Adrenal gland (tissue), 5 donors: ENCODE measurements around the gene QKI.

Experiments used
- POLR2A ChIP-seq, 2 donors: fragments of 450-650 bp; IDR thresholded peaks; one replicate each; pipeline ENCODE4 v1.6.1; 2017; ENCODE audit warnings: antibody characterized with exemption in 2 of 2, mild to moderate bottlenecking in 2 of 2, moderate library complexity in 1 of 2
- TF ChIP-seq, protein P1 (sequence below), 6 experiments: fragments of 450-650 bp in 4 of 6; fragments of 200-600 bp in 2 of 6; sonication (generic) in 1 of 6; IDR thresholded peaks; 1 replicate in 5 of 6; 2 replicates in 1 of 6; pipeline versions ENCODE4 v1.5.1 to v1.8.0; 2016 to 2021; ENCODE audit warnings: antibody characterized with exemption in 6 of 6, mild to moderate bottlenecking in 2 of 6, moderate library complexity in 1 of 6
- donor health status: DM: no; HTN: no; CAD: no.

DNA sequence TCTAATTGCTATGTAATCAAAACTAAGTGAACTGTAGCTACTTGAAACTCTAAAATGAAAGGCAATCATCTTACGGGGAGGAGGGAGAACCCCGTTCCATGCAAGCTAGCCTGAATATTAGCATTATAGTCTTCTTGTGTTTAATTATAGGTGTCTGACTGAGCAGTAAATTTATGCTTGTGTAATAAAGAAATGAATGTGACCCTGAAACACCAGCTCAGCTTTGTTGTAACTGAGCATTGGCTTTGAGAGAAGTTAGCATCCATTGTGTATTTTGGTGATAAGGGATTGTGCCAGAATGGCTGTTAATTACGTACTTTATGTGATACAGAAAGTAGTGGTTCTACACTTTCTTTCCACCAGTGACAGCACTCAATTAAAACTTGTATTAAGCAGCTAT is 86.9 kb downstream of the QKI start:
- TF ChIP-seq, protein P1, sequence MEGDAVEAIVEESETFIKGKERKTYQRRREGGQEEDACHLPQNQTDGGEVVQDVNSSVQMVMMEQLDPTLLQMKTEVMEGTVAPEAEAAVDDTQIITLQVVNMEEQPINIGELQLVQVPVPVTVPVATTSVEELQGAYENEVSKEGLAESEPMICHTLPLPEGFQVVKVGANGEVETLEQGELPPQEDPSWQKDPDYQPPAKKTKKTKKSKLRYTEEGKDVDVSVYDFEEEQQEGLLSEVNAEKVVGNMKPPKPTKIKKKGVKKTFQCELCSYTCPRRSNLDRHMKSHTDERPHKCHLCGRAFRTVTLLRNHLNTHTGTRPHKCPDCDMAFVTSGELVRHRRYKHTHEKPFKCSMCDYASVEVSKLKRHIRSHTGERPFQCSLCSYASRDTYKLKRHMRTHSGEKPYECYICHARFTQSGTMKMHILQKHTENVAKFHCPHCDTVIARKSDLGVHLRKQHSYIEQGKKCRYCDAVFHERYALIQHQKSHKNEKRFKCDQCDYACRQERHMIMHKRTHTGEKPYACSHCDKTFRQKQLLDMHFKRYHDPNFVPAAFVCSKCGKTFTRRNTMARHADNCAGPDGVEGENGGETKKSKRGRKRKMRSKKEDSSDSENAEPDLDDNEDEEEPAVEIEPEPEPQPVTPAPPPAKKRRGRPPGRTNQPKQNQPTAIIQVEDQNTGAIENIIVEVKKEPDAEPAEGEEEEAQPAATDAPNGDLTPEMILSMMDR (IDR thresholded peaks at IDR 0.05), result no peak
- TF ChIP-seq POLR2A (IDR thresholded peaks at IDR 0.05), result no peak
